H1 (cell line): ENCODE data around the gene CYP27B1. TPM values are rescaled to one million over a fixed set of nuclear protein-coding genes. Genes with fewer than 3 reads are reported as not detected.

Source experiments
- ASH2L ChIP-seq: fragments of 200-600, 300-600 bp; sonication (generic); IDR thresholded peaks from one replicate; pipeline ENCODE4 v1.7.1; 2017; ENCODE audit warnings: low read length
- ATF2 ChIP-seq: IDR thresholded peaks from 2 replicates; pipeline ENCODE4 v1.6.1; 2012; ENCODE audit warnings: low read length, inconsistent platforms
- CEBPB ChIP-seq: IDR thresholded peaks from 2 replicates; pipeline ENCODE4 v1.6.1; 2012; ENCODE audit warnings: low read depth, low read length
- CREB1 ChIP-seq: IDR thresholded peaks from 2 replicates; pipeline ENCODE4 v1.6.1; 2012; ENCODE audit warnings: inconsistent platforms
- TEAD4 ChIP-seq: IDR thresholded peaks from 2 replicates; pipeline ENCODE4 v1.6.1; 2012; ENCODE audit warnings: low read depth, low read length, inconsistent platforms, mixed read lengths
- polyA plus RNA-seq, 7 experiments: library from polyadenylated mRNA; depleted of rRNA in 3 of 7; stranded (reverse) in 5 of 7; unstranded in 2 of 7; fragments of >200 nt in 5 of 7; fragments of 200-250 nt in 2 of 7; gene quantifications; 1 replicate in 5 of 7; 2 replicates in 1 of 7; 4 replicates in 1 of 7; pipeline versions ENCODE4 v1.2.1 to v1.2.3, GENCODE V29; 2011 to 2013; ENCODE audit warnings: missing spikeins in 2 of 7, mixed read lengths in 2 of 7
- total RNA-seq: library from RNA; stranded (reverse); fragmentation: NEBNext Ultra II Directional; extraction: Animal tissue kit (Norgen Biotek cat#: 25700); gene quantifications from 2 replicates; pipeline ENCODE4 v1.2.1, GENCODE V29; 2021

CYP27B1 gene
- total and polyA plus RNA-seq, 2 of the 8 experiments (the other 6 are each of a cell fraction or from before 2014, with no cell fraction given), result 2.9 to 3.3 TPM

- no peak for TF ChIP-seq ASH2L
- no peak for TF ChIP-seq CEBPB
- TF ChIP-seq TEAD4, result peak; percentile 69
- no peak for TF ChIP-seq ATF2
- no peak for TF ChIP-seq CREB1
These were observed 424 bp upstream of the CYP27B1 start (continued) for GRCh38 chr12:57767305-57767698.
